HepG2 (cell line): ENCODE data around the gene ALPI. TPM values are rescaled to one million over a fixed set of nuclear protein-coding genes. Genes with fewer than 3 reads are reported as not detected.

Experiments
- ATAC-seq: fragments of 200-7000 bp; cut with Tn5 transposase; 3 replicates; pipeline ENCODE4 v1.9.1; 2020; ENCODE audit warnings: mild to moderate bottlenecking, moderate library complexity
- BruUV-seq: library from RNA; stranded (reverse); fragments of 400-500 nt; replicated peaks from 2 replicates; lab custom pipeline; 2021; lab: Mats Ljungman, UMichigan
- CTCF ChIA-PET: fragments of 300-600 bp; formaldehyde crosslinking; extraction: SDS; loops from one replicate; lab custom pipeline; 2021; ENCODE audit warnings: low total read pairs, inconsistent platforms, low intra/inter-chr PET ratio; lab: Yijun Ruan, JAX
- POLR2A ChIA-PET: fragments of 350-600 bp; sonication (Branson Sonifier 250); formaldehyde crosslinking; loops from one replicate; lab custom pipeline; 2020; ENCODE audit warnings: antibody characterized with exemption, inconsistent platforms; lab: Yijun Ruan, JAX
- DNase-seq: peaks from one replicate; pipeline ENCODE4 v3.0.0-alpha.2; 2015; ENCODE audit warnings: low spot score
- FAIRE-seq: peaks from 3 replicates; lab custom pipeline; 2011; peaks lifted over from hg19 to GRCh38; lab: Jason Lieb, UNC
- H2AFZ ChIP-seq: one replicate; pipeline ENCODE4 v1.6.1; 2011; ENCODE audit warnings: low read length, inconsistent platforms
- H3K27ac ChIP-seq: fragments of 300-600 bp; 3 replicates; pipeline ENCODE4 v1.8.0; 2011; ENCODE audit warnings: mixed run types, mild to moderate bottlenecking, mixed read lengths, low read length, inconsistent platforms; ENCODE audit not compliant: insufficient read depth; ENCODE audit errors: extremely low read length
- H3K27me3 ChIP-seq, 2 experiments: fragments of 200-600 bp in 1 of 2; 2 replicates in 1 of 2; 3 replicates in 1 of 2; pipeline versions ENCODE4 v1.6.0 to v1.8.0; 2011; ENCODE audit warnings: low read length in 2 of 2, mild to moderate bottlenecking in 2 of 2, moderate library complexity in 2 of 2, inconsistent platforms in 1 of 2; ENCODE audit not compliant: insufficient read depth in 2 of 2, control insufficient read depth in 1 of 2
- H3K36me3 ChIP-seq, 2 experiments: fragments of 200-600 bp in 1 of 2; replicated peaks in 1 of 2; 2 replicates in 1 of 2; 3 replicates in 1 of 2; pipeline versions ENCODE4 v1.5.1 to v1.8.0; 2011; ENCODE audit warnings: low read length in 2 of 2, inconsistent platforms in 1 of 2; ENCODE audit not compliant: insufficient read depth in 2 of 2, control insufficient read depth in 1 of 2
- H3K4me1 ChIP-seq: 2 replicates; pipeline ENCODE4 v1.5.1; 2012; ENCODE audit warnings: low read length, inconsistent platforms; ENCODE audit not compliant: insufficient read depth
- H3K4me2 ChIP-seq: 2 replicates; pipeline ENCODE4 v1.6.0; 2011; ENCODE audit warnings: low read depth, low read length, inconsistent platforms
- H3K4me3 ChIP-seq, 3 experiments: fragments of 200-600 bp in 1 of 3; sonication (generic), shearing (Covaris generic) in 1 of 3; replicated peaks in 1 of 3; 2 replicates each; pipeline ENCODE4 v1.5.1; 2011 to 2016; ENCODE audit warnings: low read length in 3 of 3, inconsistent platforms in 2 of 3, low read depth in 2 of 3, mild to moderate bottlenecking in 2 of 3, control low read depth in 1 of 3, mixed read lengths in 1 of 3; ENCODE audit not compliant: insufficient read depth in 1 of 3
- H3K79me2 ChIP-seq: one replicate; pipeline ENCODE4 v1.6.1; 2011; ENCODE audit warnings: low read length, inconsistent platforms; ENCODE audit not compliant: insufficient read depth
- H3K9ac ChIP-seq: 2 replicates; pipeline ENCODE4 v1.6.0; 2011; ENCODE audit warnings: mild to moderate bottlenecking, low read depth, low read length, inconsistent platforms; ENCODE audit not compliant: insufficient read depth
- H3K9me3 ChIP-seq: 2 replicates; pipeline ENCODE4 v1.5.1; 2012; ENCODE audit warnings: mild to moderate bottlenecking, low read length
- H4K20me1 ChIP-seq: 2 replicates; pipeline ENCODE4 v1.6.0; 2011; ENCODE audit warnings: inconsistent platforms, mild to moderate bottlenecking, low read length, moderate library complexity; ENCODE audit not compliant: insufficient read depth
- CREM ChIP-seq, 2 experiments: sonication (generic) in 1 of 2; formaldehyde crosslinking in 1 of 2; IDR thresholded peaks; 2 replicates each; pipeline versions ENCODE4 v1.4.0 to v1.6.1; 2016 to 2020; ENCODE audit warnings: antibody characterized with exemption in 1 of 2, mild to moderate bottlenecking in 1 of 2, missing genetic modification reagents in 1 of 2
- EHMT2 ChIP-seq: fragments of 200-600 bp; sonication (generic); IDR thresholded peaks from 2 replicates; pipeline ENCODE4 v1.7.0; 2017; ENCODE audit warnings: antibody characterized with exemption, low read depth, low read length, borderline replicate concordance
- FOSL2 ChIP-seq: sonication (generic); formaldehyde crosslinking; IDR thresholded peaks from 2 replicates; pipeline ENCODE4 v1.4.0; 2020; ENCODE audit warnings: missing genetic modification reagents
- HNF4A ChIP-seq: sonication (generic); formaldehyde crosslinking; IDR thresholded peaks from 2 replicates; pipeline ENCODE4 v1.4.0; 2020; ENCODE audit warnings: missing genetic modification reagents
- HNRNPL ChIP-seq: fragments of 200-400 bp; formaldehyde crosslinking; IDR thresholded peaks from 2 replicates; pipeline ENCODE4 v1.6.1; 2017; ENCODE audit warnings: mild to moderate bottlenecking, low read depth, low read length
- KLF12 ChIP-seq: sonication (generic); formaldehyde crosslinking; IDR thresholded peaks from 2 replicates; pipeline ENCODE4 v1.4.0; 2020; ENCODE audit warnings: missing genetic modification reagents, borderline replicate concordance
- MTF2 ChIP-seq: sonication (generic); formaldehyde crosslinking; IDR thresholded peaks from 2 replicates; pipeline ENCODE4 v1.5.0; 2020; ENCODE audit warnings: missing genetic modification reagents, borderline replicate concordance
- RFX3 ChIP-seq: IDR thresholded peaks from 2 replicates; pipeline ENCODE4 v1.6.1; 2016; ENCODE audit warnings: missing biosample characterization, missing genetic modification reagents
- SALL1 ChIP-seq: sonication (generic); formaldehyde crosslinking; IDR thresholded peaks from 2 replicates; pipeline ENCODE4 v1.8.0; 2022; ENCODE audit warnings: mild to moderate bottlenecking, missing genetic modification reagents
- SMAD9 ChIP-seq: sonication (generic); formaldehyde crosslinking; IDR thresholded peaks from 2 replicates; pipeline ENCODE4 v1.5.1; 2020; ENCODE audit warnings: mild to moderate bottlenecking, missing genetic modification reagents
- TAF1 ChIP-seq: sonication (generic); formaldehyde crosslinking; IDR thresholded peaks from 2 replicates; pipeline ENCODE4 v1.4.0; 2020; ENCODE audit warnings: missing genetic modification reagents
- ZFX ChIP-seq: sonication (generic); formaldehyde crosslinking; IDR thresholded peaks from 2 replicates; pipeline ENCODE4 v1.4.0; 2020; ENCODE audit warnings: mild to moderate bottlenecking, low read depth, missing genetic modification reagents, moderate library complexity
- ZNF281 ChIP-seq: sonication (generic); formaldehyde crosslinking; IDR thresholded peaks from 2 replicates; pipeline ENCODE4 v1.4.0; 2020; ENCODE audit warnings: missing genetic modification reagents, borderline replicate concordance
- WGBS: methylation state at CpG from one replicate; pipeline ENCODE4 v1.1.6; 2017; ENCODE audit warnings: low lambda C conversion rate; 5-methylcytosine and 5-hydroxymethylcytosine counted together
- in situ Hi-C: cut with HindIII; loops from 2 replicates; pipeline ENCODE4 v1.10.0; 2017; ENCODE audit warnings: low pct_unique_long_range_greater_than_20kb; ENCODE audit not compliant: extremely low pct_ligation_motif_present
- intact Hi-C: fragments of 100-400 bp; cut with micrococcal nuclease; formaldehyde crosslinking; loops from one replicate; pipeline ENCODE4 v1.10.0; 2022; ENCODE audit not compliant: unreplicated experiment
- polyA plus RNA-seq, 8 experiments: library from polyadenylated mRNA; depleted of rRNA in 3 of 8; stranded (reverse) in 7 of 8; unstranded in 1 of 8; fragments of >200 nt; fragmentation: Illumina TruSeq in 4 of 8; extraction: Trizol in 4 of 8; gene quantifications; 2 replicates each; pipeline versions ENCODE4 v1.2.1 to v1.2.3, GENCODE V29; 2011 to 2016; ENCODE audit warnings: low read depth in 4 of 8, missing spikeins in 1 of 8, mixed read lengths in 1 of 8; ENCODE audit not compliant: insufficient read depth in 1 of 8
- total RNA-seq, 5 experiments: library from RNA; depleted of rRNA; stranded (reverse); fragments of >200 nt; fragmentation: Illumina TruSeq; extraction: Trizol; gene quantifications; 2 replicates each; pipeline ENCODE4 v1.2.3, GENCODE V29; 2016; ENCODE audit warnings: low read depth in 1 of 5
- TF ChIP-seq, protein P1 (sequence below): sonication (generic); formaldehyde crosslinking; IDR thresholded peaks from 2 replicates; pipeline ENCODE4 v1.5.1; 2020; ENCODE audit warnings: mild to moderate bottlenecking, missing genetic modification reagents, moderate library complexity
- TF ChIP-seq, protein P2 (sequence below): sonication (generic); formaldehyde crosslinking; IDR thresholded peaks from 2 replicates; pipeline ENCODE4 v1.8.0; 2022; ENCODE audit warnings: mild to moderate bottlenecking, missing genetic modification reagents

Gene ALPI
- total and polyA plus RNA-seq, 2 of the 13 experiments (the other 11 are each of a cell fraction or from before 2014, with no cell fraction given), result not detected

DNA sequence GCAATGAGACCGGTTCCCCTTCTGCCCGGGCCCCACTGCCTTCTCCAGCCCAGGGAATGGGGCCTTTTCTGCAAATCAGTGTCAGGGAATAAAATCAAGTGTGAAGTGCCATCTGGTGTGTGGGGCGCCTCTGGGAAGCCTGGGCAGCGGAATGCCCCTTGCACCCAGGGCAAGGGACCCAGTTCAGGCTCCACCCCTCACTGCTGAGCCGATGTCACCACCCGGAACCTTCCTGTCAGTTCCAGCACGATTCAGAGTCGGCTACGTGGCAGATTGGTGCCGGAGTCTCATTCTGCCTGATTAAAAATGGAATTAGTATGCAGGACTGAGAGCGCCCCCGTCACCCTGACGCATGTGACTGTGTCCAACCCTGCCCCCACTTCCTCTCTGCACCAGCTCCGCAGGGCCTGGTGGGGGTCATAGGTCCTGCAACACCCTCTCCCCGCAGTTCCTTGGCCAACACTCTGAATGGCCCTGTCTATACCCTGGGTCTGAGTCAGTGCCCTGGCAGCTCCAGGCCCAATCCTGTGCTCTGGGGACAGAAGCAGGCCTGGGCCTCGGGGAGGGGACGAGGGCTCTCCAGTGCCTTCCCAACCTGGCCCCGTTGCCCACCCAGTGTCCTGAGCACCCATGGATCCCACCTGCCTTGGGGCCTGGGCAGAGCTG lies 8.2 kb upstream of the ALPI start:
- in situ Hi-C loops, result no loop called here
- no peaks in the 10 kb centered on the region for H3K36me3 ChIP-seq
- 13% methylated on average over 11 of the region's 18 CpGs for WGBS
- peaks cover 5 to 28% of the 10 kb centered on the region in 2 experiments; a peak in 4 of 5 replicates for H3K27me3 ChIP-seq
- ATAC-seq (no peak), DNase-seq (no peak), FAIRE-seq (peak; percentile 8)
- no peak overlapping the region for H3K27ac ChIP-seq
- H2AFZ ChIP-seq, result no peak overlapping the region
- peak overlapping the region in 2 of 3 experiments; percentile 7 to 40; a peak in 2 of 6 replicates for H3K4me3 ChIP-seq
- ChIA-PET CTCF (no interaction called here), POLR2A (no interaction called here)
- no peaks in the 10 kb centered on the region for H4K20me1 ChIP-seq
- H3K9me3 ChIP-seq, result no peaks in the 10 kb centered on the region
- intact Hi-C loops, result loop anchor here (5.0 kb wide), 1 partner anchor 75 kb away; the partner anchor contains the start of gene PRSS56
- H3K4me2 ChIP-seq, result peak overlapping the region; percentile 62
- peaks cover 21% of the 10 kb centered on the region for H3K4me1 ChIP-seq
- BruUV-seq, result no TSS peak
- no peak overlapping the region for H3K9ac ChIP-seq
- H3K79me2 ChIP-seq, result no peaks in the 10 kb centered on the region
- TF ChIP-seq KLF12 (CRISPR knock-in tag) (no peak), MTF2 (CRISPR knock-in tag) (0 out of 2 replicates have a peak, but pooled peaks have one; percentile 45), SALL1 (0 out of 2 replicates have a peak, but pooled peaks have one; percentile 20), FOSL2 (CRISPR knock-in tag) (no peak), SMAD9 (CRISPR knock-in tag) (no peak), RFX3 (no peak), EHMT2 (no peak), HNRNPL (peak; percentile 78), TAF1 (CRISPR knock-in tag) (0 out of 2 replicates have a peak, but pooled peaks have one; percentile 7), HNF4A (CRISPR knock-in tag) (peak; percentile 49; the same call in 1 of the 2 replicates), ZNF281 (CRISPR knock-in tag) (0 out of 2 replicates have a peak, but pooled peaks have one; percentile 6), ZFX (0 out of 2 replicates have a peak, but pooled peaks have one; percentile 34), CREM (IDR thresholded peaks at IDR 0.05) (no peak), CREM (CRISPR knock-in tag; IDR thresholded peaks at IDR 0.05) (no peak)
- TF ChIP-seq, protein P1, sequence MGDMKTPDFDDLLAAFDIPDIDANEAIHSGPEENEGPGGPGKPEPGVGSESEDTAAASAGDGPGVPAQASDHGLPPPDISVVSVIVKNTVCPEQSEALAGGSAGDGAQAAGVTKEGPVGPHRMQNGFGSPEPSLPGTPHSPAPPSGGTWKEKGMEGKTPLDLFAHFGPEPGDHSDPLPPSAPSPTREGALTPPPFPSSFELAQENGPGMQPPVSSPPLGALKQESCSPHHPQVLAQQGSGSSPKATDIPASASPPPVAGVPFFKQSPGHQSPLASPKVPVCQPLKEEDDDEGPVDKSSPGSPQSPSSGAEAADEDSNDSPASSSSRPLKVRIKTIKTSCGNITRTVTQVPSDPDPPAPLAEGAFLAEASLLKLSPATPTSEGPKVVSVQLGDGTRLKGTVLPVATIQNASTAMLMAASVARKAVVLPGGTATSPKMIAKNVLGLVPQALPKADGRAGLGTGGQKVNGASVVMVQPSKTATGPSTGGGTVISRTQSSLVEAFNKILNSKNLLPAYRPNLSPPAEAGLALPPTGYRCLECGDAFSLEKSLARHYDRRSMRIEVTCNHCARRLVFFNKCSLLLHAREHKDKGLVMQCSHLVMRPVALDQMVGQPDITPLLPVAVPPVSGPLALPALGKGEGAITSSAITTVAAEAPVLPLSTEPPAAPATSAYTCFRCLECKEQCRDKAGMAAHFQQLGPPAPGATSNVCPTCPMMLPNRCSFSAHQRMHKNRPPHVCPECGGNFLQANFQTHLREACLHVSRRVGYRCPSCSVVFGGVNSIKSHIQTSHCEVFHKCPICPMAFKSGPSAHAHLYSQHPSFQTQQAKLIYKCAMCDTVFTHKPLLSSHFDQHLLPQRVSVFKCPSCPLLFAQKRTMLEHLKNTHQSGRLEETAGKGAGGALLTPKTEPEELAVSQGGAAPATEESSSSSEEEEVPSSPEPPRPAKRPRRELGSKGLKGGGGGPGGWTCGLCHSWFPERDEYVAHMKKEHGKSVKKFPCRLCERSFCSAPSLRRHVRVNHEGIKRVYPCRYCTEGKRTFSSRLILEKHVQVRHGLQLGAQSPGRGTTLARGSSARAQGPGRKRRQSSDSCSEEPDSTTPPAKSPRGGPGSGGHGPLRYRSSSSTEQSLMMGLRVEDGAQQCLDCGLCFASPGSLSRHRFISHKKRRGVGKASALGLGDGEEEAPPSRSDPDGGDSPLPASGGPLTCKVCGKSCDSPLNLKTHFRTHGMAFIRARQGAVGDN, result peak; percentile 51; the same call in 1 of the 2 replicates
- TF ChIP-seq, protein P2, sequence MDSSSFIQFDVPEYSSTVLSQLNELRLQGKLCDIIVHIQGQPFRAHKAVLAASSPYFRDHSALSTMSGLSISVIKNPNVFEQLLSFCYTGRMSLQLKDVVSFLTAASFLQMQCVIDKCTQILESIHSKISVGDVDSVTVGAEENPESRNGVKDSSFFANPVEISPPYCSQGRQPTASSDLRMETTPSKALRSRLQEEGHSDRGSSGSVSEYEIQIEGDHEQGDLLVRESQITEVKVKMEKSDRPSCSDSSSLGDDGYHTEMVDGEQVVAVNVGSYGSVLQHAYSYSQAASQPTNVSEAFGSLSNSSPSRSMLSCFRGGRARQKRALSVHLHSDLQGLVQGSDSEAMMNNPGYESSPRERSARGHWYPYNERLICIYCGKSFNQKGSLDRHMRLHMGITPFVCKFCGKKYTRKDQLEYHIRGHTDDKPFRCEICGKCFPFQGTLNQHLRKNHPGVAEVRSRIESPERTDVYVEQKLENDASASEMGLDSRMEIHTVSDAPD (CRISPR knock-in tag), result no peak
